NB4 (cell line): Measurements from ENCODE around the gene SSH2.
"Not testable (repeated sequence)": the region's sequence is repeated elsewhere in the genome, so short reads cannot be mapped to it uniquely, and the experiment has no call there.

Experiments used
- DNase-seq: peaks from one replicate; pipeline ENCODE4 v3.0.0; 2010; ENCODE audit warnings: low read depth
- H3K4me3 ChIP-seq: one replicate; pipeline ENCODE4 v1.5.1; 2011; ENCODE audit warnings: mild to moderate bottlenecking, low read depth, low read length, moderate library complexity
- MYC ChIP-seq: IDR thresholded peaks from 2 replicates; pipeline ENCODE4 v1.6.1; 2011; ENCODE audit warnings: low read depth, low read length
- POLR2A ChIP-seq: IDR thresholded peaks from 2 replicates; pipeline ENCODE4 v1.6.1; 2011; ENCODE audit warnings: mild to moderate bottlenecking; ENCODE audit not compliant: insufficient read length; ENCODE audit errors: extremely low read depth
- TF ChIP-seq, protein P1 (sequence below): IDR thresholded peaks from one replicate; pipeline ENCODE4 v1.5.1; 2012; ENCODE audit warnings: low read depth, low read length
- TF ChIP-seq, protein P2 (sequence below): IDR thresholded peaks from 2 replicates; pipeline ENCODE4 v1.6.1; 2011; ENCODE audit warnings: low read depth, low read length

SSH2 gene

DNA sequence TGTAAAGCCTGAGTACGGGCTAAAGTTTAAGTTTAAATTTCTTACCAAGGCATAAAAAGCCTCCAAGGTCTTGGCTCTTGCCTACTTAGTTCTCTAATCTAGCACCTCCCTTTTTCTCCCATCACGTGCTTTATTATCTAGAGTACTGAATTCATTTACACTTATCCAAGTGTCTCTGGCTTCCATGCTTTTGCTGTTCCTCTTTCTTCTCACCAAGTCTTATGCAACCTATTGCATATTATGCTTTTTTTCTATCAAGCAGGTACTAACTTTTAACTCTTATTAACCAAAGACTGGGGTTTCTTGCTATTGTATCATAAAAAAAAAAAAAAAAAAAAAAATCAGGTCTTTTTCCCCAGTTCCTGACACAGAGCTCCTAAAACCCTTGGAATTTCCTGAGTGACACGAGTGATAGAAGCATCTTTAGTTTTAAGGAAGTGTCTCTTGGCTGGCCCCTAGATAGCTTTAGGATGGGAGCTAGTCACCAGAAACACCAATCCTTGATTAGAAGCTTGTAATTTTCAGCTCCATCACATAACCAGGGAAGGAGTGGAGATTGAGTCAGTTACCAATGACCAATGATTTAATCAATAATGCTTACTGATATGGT, 44.9 kb downstream of the SSH2 start:
- DNase-seq = peak; percentile 44
- TF ChIP-seq, protein P1, sequence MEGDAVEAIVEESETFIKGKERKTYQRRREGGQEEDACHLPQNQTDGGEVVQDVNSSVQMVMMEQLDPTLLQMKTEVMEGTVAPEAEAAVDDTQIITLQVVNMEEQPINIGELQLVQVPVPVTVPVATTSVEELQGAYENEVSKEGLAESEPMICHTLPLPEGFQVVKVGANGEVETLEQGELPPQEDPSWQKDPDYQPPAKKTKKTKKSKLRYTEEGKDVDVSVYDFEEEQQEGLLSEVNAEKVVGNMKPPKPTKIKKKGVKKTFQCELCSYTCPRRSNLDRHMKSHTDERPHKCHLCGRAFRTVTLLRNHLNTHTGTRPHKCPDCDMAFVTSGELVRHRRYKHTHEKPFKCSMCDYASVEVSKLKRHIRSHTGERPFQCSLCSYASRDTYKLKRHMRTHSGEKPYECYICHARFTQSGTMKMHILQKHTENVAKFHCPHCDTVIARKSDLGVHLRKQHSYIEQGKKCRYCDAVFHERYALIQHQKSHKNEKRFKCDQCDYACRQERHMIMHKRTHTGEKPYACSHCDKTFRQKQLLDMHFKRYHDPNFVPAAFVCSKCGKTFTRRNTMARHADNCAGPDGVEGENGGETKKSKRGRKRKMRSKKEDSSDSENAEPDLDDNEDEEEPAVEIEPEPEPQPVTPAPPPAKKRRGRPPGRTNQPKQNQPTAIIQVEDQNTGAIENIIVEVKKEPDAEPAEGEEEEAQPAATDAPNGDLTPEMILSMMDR = no peak
- no peak overlapping the region for H3K4me3 ChIP-seq

DNA sequence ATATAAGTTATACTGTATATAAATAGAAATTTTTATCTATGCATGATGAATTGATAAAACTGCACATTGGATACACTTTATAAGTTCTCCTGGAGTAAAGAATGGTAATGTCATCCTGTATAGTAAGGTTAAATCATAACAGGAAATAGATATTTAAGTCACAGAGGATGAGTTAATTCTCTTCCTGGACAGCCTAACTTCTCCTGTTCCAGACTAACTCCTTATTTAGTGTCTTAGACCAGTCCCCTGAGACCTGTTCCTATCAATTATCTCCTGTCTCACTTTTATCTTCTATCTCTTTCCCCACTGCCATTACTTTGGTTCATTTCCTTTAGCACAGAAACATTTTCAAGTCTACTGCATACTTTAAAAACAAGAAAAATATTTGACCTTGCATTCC, 46.5 kb downstream of the SSH2 start:
- no peak for DNase-seq
- TF ChIP-seq, protein P2, sequence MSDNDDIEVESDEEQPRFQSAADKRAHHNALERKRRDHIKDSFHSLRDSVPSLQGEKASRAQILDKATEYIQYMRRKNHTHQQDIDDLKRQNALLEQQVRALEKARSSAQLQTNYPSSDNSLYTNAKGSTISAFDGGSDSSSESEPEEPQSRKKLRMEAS = no peak
- TF ChIP-seq MYC (no peak), POLR2A (no peak)
- TF ChIP-seq, protein P1 = no peak
- no peak overlapping the region for H3K4me3 ChIP-seq

DNA sequence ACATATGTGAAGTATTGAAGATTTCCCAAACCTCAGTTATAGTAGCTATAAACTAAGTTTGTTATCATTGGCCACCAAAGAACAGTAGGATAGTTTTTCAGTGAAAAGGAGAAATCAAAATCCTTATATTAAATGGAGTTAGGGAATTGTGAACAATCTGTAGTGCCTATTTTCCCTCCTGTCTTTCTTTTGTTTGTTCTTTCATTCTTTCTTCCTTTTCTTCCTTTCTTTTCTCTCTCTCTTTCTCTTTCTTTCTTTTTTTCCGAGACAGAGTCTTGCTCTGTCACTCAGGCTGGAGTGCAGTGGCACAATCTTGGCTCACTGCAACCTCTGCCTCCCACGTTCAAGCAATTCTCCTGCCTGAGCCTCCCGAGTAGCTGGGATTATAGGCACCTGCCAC, 48.8 kb downstream of the SSH2 start:
- TF ChIP-seq POLR2A = no peak
- no peak overlapping the region for H3K4me3 ChIP-seq

DNA sequence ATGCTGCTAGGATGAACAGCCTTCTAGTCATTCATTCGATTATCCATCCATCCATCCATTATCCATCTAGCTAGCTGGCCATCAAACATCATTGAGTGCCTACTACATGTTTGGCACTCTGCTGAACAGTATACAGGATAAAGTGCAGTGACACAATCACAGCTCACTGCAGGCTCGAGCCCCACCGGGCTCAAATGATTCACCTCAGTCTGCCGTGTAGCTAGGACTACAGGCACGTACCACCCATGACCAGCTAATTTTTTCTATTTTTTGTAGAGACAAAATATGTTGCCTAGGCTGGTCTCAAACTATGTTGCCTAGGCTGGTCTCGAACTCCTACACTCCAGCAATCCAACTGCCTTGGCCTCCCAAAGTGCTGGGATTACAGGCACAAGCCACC, 50.0 kb downstream of the SSH2 start:
- H3K4me3 ChIP-seq = no peak overlapping the region
- DNase-seq = no peak
- TF ChIP-seq MYC (no peak), POLR2A (no peak)
- TF ChIP-seq, protein P2 = no peak
- TF ChIP-seq, protein P1 = no peak

More for the DNA sequence above, 48.8 kb downstream of the SSH2 start:
- no peak for DNase-seq

DNA sequence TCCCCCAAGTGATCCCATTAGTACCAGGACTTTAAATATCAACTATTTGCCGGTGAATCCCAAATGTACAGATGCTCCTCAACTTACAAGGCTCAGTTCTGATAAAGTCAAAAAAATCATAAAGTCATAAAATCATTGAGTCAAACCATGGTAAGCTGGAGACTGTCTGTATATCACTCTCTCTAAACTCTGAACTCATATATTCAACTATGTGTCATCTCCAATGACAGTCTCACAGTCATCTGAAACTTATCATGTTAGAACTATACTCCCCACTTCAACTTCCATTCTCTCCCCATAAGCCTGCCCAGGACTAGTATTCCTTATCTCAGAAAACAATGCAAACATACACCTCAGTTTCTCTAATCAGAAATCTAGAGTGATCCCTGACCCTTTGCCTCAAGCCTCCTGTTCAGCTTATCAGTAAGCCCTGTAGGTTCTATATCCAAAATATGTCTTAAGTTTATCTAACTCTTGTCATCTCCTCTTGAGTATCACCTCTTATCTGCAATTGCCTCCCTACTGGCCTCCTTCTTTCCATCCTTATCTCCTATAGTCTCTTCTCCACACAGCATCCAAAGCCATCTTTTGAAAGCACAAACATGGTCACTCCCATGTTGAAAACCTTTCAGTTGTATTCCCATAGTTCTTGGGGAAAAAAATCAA, 55.0 kb downstream of the SSH2 start:
- TF ChIP-seq MYC = no peak
- DNase-seq = no peak
- no peak overlapping the region for H3K4me3 ChIP-seq

DNA sequence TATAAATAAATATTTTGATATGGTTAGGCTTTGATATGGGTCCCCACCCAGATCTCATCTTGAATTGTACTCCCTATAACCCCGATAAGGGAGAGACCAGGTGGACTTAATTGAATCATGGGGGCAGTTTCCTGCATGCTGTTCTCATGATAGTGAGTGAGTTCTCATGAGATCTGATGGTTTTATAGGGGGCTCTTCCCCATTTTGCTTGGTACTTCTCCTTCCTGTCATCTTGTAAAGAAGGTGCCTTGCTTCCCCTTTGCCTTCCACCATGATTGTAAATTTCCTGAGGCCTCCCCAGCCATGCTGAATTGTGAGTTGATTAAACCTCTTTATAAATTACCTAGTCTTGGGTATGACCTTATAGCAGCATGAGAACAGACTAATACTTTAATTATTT, 55.7 kb downstream of the SSH2 start:
- H3K4me3 ChIP-seq = not testable (repeated sequence)
- peak; percentile 55 for DNase-seq

DNA sequence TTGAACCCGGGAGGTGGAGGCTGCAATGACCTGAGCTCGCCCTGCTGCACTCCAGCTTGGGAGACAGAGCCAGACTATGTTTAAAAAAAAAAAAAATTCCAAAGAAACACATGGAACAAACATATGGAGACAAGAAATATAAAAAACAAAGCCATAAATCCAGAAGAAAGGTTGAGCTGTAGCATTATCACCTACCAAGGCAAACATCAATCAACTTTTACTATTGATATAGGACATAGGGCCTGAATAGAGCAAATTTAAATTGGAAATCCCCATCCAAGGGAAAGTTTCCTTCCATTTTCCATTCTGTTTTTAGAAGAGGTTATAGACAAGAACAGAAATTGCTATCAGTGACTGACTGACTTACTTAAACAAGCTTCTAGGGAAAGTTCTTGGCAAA, 56.6 kb downstream of the SSH2 start:
- no peak overlapping the region for H3K4me3 ChIP-seq
- no peak for TF ChIP-seq MYC
- TF ChIP-seq, protein P1 = no peak
- TF ChIP-seq, protein P2 = no peak
- TF ChIP-seq POLR2A = no peak
- no peak for DNase-seq
